GM21717 (cell line): ENCODE data around the gene GMEB2.
"Not testable (repeated sequence)": the region's sequence is repeated elsewhere in the genome, so short reads cannot be mapped to it uniquely, and the experiment has no call there.

Experiments
- ATAC-seq: cut with Tn5 transposase; IDR thresholded peaks from one replicate; pipeline ENCODE4 v1.9.1; 2021; ENCODE audit warnings: mild to moderate bottlenecking, moderate library complexity; ENCODE audit not compliant: unreplicated experiment

Gene GMEB2

GRCh38 chr20:63639093-63639975 lies 12.4 kb upstream of the GMEB2 start:
- no peak for ATAC-seq

GRCh38 chr20:63636752-63637628 lies 10.1 kb upstream of the GMEB2 start:
- no peak for ATAC-seq

GRCh38 chr20:63635431-63636141 lies 8.7 kb upstream of the GMEB2 start:
- no peak for ATAC-seq

GRCh38 chr20:63633732-63634131 lies 6.8 kb upstream of the GMEB2 start:
- ATAC-seq = no peak

GRCh38 chr20:63631426-63631825 lies 4.5 kb upstream of the GMEB2 start:
- not testable (repeated sequence) for ATAC-seq

- ATAC-seq = not testable (repeated sequence)
Measured at GRCh38 chr20:63630956-63631355, 4.1 kb upstream of the GMEB2 start.

GRCh38 chr20:63628246-63628975 lies 1.5 kb upstream of the GMEB2 start:
- no peak for ATAC-seq

- ATAC-seq = no peak
Measured at GRCh38 chr20:63627751-63628245, 897 bp upstream of the GMEB2 start.

- peak; percentile 74 for ATAC-seq
Measured at GRCh38 chr20:63627129-63627750, 339 bp upstream of the GMEB2 start.

GRCh38 chr20:63625771-63626423 lies 1.0 kb downstream of the GMEB2 start:
- ATAC-seq = no peak

- ATAC-seq = no peak
Measured at GRCh38 chr20:63624486-63624885, 2.4 kb downstream of the GMEB2 start.

- ATAC-seq = no peak
Measured at GRCh38 chr20:63622732-63623131, 4.2 kb downstream of the GMEB2 start.

- ATAC-seq = no peak
Measured at GRCh38 chr20:63622096-63622495, 4.8 kb downstream of the GMEB2 start.

GRCh38 chr20:63620991-63621390 lies 5.9 kb downstream of the GMEB2 start:
- no peak for ATAC-seq

- no peak for ATAC-seq
Measured at GRCh38 chr20:63619505-63619904, 7.4 kb downstream of the GMEB2 start.

- no peak for ATAC-seq
Measured at GRCh38 chr20:63619086-63619485, 7.8 kb downstream of the GMEB2 start.

- no peak for ATAC-seq
Measured at GRCh38 chr20:63618291-63618980, 8.5 kb downstream of the GMEB2 start.

- no peak for ATAC-seq
Measured at GRCh38 chr20:63617876-63618265, 9.0 kb downstream of the GMEB2 start.
